ENCODE measurements around the gene ITK.

Gene ITK

DNA sequence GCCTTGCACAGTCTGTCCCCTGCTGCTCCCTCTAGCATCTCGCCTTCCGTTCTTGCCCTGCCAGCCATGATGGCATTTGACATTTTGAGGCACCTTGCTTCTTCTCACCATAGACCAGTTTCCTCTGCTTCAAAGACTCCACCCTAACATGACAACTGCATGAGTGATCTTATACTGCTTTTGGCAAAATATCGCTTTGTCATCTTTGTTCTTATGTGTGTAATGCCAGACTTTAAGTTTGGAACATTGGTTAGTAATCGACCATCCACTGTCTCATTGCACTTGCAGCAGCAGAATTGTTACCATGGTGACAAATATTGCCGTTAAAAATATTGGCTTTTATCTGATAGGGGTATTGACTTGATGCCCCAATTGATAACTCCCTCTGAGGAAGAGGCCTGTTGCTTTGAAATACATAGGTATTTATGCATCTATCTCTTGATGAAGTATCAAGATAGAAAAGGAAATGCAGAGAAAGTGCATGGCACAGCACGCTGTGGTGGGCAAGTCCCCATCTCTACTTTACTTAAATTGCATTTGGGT lies 21.4 kb upstream of the ITK start:
- H3K27ac ChIP-seq, result no peak overlapping the region
- TF ChIP-seq, protein P1, sequence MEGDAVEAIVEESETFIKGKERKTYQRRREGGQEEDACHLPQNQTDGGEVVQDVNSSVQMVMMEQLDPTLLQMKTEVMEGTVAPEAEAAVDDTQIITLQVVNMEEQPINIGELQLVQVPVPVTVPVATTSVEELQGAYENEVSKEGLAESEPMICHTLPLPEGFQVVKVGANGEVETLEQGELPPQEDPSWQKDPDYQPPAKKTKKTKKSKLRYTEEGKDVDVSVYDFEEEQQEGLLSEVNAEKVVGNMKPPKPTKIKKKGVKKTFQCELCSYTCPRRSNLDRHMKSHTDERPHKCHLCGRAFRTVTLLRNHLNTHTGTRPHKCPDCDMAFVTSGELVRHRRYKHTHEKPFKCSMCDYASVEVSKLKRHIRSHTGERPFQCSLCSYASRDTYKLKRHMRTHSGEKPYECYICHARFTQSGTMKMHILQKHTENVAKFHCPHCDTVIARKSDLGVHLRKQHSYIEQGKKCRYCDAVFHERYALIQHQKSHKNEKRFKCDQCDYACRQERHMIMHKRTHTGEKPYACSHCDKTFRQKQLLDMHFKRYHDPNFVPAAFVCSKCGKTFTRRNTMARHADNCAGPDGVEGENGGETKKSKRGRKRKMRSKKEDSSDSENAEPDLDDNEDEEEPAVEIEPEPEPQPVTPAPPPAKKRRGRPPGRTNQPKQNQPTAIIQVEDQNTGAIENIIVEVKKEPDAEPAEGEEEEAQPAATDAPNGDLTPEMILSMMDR (IDR thresholded peaks at IDR 0.05), result no peak
- H3K27me3 ChIP-seq, result peaks cover 0 to 11% of the 10 kb centered on the region in 2 donors
- DNase-seq, result no peak
- no peak overlapping the region for H3K4me3 ChIP-seq
- H3K4me1 ChIP-seq, result no peaks in the 10 kb centered on the region
- intact Hi-C loops (cut with DNase I; ENCODE audit: low total_unique reads), result loop anchor here (10.0 kb wide), 1 partner anchor 96 kb away; no protein-coding TSS in a partner anchor
- no peaks in the 10 kb centered on the region for H3K36me3 ChIP-seq
- H3K9me3 ChIP-seq, result no peaks in the 10 kb centered on the region

DNA sequence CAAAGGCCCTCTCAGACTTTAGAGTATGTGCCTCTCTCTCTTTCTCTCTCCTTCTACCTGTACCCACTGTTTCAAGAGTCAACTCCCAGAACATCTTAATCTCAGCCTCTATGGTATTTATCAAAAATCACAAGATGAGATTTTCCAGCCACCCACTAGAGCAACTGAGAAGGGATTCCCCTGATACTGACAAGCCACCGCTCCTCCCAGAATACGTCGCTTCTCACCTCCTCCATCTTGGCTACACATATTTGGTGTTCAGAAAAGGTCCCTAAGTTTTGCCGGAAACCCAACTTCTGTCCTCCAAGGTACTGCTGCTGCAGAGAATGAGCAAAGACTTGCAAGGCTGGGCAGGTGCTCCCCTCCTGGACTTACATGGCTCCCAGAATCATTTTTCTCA lies 20.6 kb upstream of the ITK start:
- intact Hi-C loops (cut with DNase I; ENCODE audit: low total_unique reads), result loop anchor here (10.0 kb wide), 1 partner anchor 575 kb away; the partner anchor contains the start of gene THG1L
- Histone ChIP-seq H3K36me3 (no peaks in the 10 kb centered on the region), H3K4me1 (no peaks in the 10 kb centered on the region), H3K27me3 (peaks cover 0 to 12% of the 10 kb centered on the region in 2 donors), H3K27ac (no peak overlapping the region), H3K9me3 (no peaks in the 10 kb centered on the region), H3K4me3 (no peak overlapping the region)
- DNase-seq, result no peak
- TF ChIP-seq, protein P1 (IDR thresholded peaks at IDR 0.05), result no peak

DNA sequence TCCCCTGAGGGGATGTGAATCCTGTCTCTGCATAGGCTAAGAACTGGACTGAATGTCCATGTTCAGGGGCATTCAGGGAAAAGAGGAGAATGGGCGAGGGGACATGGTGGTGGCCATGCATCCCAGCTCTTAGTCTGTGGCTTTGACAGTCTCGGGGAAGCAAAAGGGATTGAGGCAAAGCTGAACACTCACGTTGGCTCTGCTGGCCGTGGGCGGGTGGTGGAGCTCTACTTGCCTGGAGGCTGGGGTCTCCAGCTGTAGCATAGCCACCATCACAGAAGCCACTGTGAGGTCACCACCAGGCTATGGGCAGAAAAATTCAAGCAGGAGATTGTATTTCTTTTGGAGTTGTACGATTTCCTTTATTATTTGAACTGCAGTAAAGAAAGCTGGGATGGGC lies 18.6 kb upstream of the ITK start:
- DNase-seq, result no peak
- intact Hi-C loops (cut with DNase I; ENCODE audit: low total_unique reads), result loop anchor here (10.0 kb wide), 1 partner anchor 573 kb away; the partner anchor contains the start of gene THG1L
- Histone ChIP-seq H3K4me3 (no peak overlapping the region), H3K36me3 (no peaks in the 10 kb centered on the region), H3K27me3 (peaks cover 0 to 17% of the 10 kb centered on the region in 2 donors), H3K27ac (no peak overlapping the region), H3K9me3 (no peaks in the 10 kb centered on the region), H3K4me1 (no peaks in the 10 kb centered on the region)
- TF ChIP-seq, protein P1 (IDR thresholded peaks at IDR 0.05), result no peak

DNA sequence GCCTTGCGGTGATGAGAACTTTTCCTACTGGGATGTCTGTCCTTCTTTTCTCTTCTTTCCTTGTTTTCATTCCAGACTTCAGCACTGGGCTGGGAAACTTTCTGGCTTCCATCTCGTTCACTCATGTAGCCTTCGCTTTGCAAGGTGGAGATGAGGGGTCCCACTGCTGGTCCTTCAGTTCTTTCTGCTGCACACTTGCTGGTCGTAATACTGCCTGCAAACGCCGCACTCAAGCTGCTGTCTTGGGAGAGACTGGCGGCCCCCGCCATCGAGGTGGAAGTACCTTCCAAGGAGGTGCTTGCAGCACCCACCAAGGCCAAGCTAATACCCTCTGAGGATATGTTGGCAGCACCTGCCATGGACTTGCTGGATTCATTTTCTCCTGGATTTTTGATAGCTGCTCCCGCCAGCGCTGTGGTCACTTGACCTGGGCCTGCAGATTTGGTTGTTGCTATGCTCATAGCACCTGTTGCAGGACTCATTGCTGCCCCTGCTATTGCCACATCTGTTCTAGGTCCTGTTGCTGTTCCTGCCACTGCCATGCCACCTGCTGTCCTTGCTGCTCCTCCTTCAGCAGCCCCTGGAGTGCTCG lies 17.6 kb upstream of the ITK start:
- Histone ChIP-seq H3K4me3 (no peak overlapping the region), H3K4me1 (no peaks in the 10 kb centered on the region), H3K27me3 (peaks cover 0 to 17% of the 10 kb centered on the region in 2 donors), H3K9me3 (no peaks in the 10 kb centered on the region), H3K36me3 (no peaks in the 10 kb centered on the region), H3K27ac (no peak overlapping the region)
- no peak for DNase-seq
- TF ChIP-seq, protein P1 (IDR thresholded peaks at IDR 0.05), result no peak
- intact Hi-C loops (cut with DNase I; ENCODE audit: low total_unique reads), result loop anchor here (10.0 kb wide), 1 partner anchor 572 kb away; the partner anchor contains the start of gene THG1L

DNA sequence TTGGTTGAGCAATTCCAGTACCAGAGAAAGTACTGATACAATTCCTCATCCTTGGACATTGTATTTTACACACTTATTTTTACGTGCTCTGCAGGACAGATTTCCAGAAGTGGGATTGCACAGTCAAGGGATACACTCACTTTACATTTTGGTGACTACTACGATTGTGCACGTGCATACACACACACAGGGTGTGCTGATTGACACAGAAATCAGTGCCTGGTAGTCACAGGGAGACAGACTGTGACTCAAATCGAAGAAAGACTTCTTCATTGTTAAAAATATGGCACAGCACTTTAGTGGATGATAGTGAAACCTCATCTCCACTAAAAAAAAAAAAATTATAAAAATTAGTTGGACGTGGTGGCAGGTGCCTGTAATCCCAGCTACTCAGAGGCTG lies 16.1 kb upstream of the ITK start:
- H3K27ac ChIP-seq, result no peak overlapping the region
- no peaks in the 10 kb centered on the region for H3K9me3 ChIP-seq
- TF ChIP-seq, protein P1 (IDR thresholded peaks at IDR 0.05), result no peak
- DNase-seq, result no peak
- peaks cover 0 to 17% of the 10 kb centered on the region in 2 donors for H3K27me3 ChIP-seq
- no peak overlapping the region for H3K4me3 ChIP-seq
- no peaks in the 10 kb centered on the region for H3K36me3 ChIP-seq
- intact Hi-C loops (cut with DNase I; ENCODE audit: low total_unique reads), result loop anchor here (10.0 kb wide), 1 partner anchor 570 kb away; the partner anchor contains the start of gene THG1L
- H3K4me1 ChIP-seq, result no peaks in the 10 kb centered on the region

Measured in tibial artery (tissue), 4 donors.